Right atrium auricular region (tissue), 2 donors: ENCODE measurements around the gene SORBS1. TPM values are rescaled to one million over a fixed set of nuclear protein-coding genes. Genes with fewer than 3 reads are reported as not detected.

Source experiments
- DNase-seq: peaks from one replicate; pipeline ENCODE4 v3.0.0-alpha.2; 2019; ENCODE audit warnings: low spot score
- H3K27ac ChIP-seq, 2 donors: fragments of 200-600 bp; sonication (generic); 1 replicate in 1 of 2; 2 replicates in 1 of 2; pipeline ENCODE4 v1.5.1; 2016 to 2019
- H3K27me3 ChIP-seq, 2 donors: fragments of 200-600 bp; sonication (generic); one replicate each; pipeline versions ENCODE4 v1.5.1 to v1.6.0; 2017 to 2019
- H3K36me3 ChIP-seq: fragments of 200-600 bp; sonication (generic); one replicate; pipeline ENCODE4 v1.5.1; 2016
- H3K4me1 ChIP-seq, 2 donors: fragments of 200-600 bp; sonication (generic); one replicate each; pipeline versions ENCODE4 v1.5.1 to v1.6.0; 2017 to 2019
- H3K4me3 ChIP-seq, 2 donors: fragments of 200-600 bp; sonication (generic); 1 replicate in 1 of 2; 2 replicates in 1 of 2; pipeline ENCODE4 v1.5.1; 2017 to 2019; ENCODE audit warnings: mild to moderate bottlenecking in 1 of 2, moderate library complexity in 1 of 2
- H3K9me3 ChIP-seq, 2 donors: fragments of 200-600 bp; sonication (generic); one replicate each; pipeline ENCODE4 v1.5.1; 2019
- CTCF ChIP-seq, 2 donors: fragments of 200-600 bp; sonication (generic); IDR thresholded peaks; one replicate each; pipeline ENCODE4 v1.5.1; 2019; ENCODE audit warnings: antibody characterized with exemption in 2 of 2
- total RNA-seq, 2 donors: library from RNA; depleted of rRNA; stranded (reverse); fragments of >200 nt; gene quantifications; one replicate each; pipeline ENCODE4 v1.1.0, GENCODE V29; 2016

The SORBS1 gene
- total RNA-seq, 2 donors from 2014 or later = 742 to 815 TPM

GRCh38 chr10:95300022-95300539 lies 261.1 kb downstream of the SORBS1 start:
- TF ChIP-seq CTCF (IDR thresholded peaks at IDR 0.05) = no peak
- Histone ChIP-seq H3K36me3 (no peaks in the 10 kb centered on the region), H3K4me1 (peaks cover 0 to 14% of the 10 kb centered on the region in 2 donors), H3K4me3 (no peak overlapping the region), H3K27me3 (no peaks in the 10 kb centered on the region), H3K9me3 (no peaks in the 10 kb centered on the region), H3K27ac (no peak overlapping the region)
- no peak for DNase-seq

- Histone ChIP-seq H3K27me3 (no peaks in the 10 kb centered on the region), H3K27ac (no peak overlapping the region), H3K9me3 (no peaks in the 10 kb centered on the region), H3K4me1 (peaks cover 0 to 20% of the 10 kb centered on the region in 2 donors), H3K36me3 (no peaks in the 10 kb centered on the region), H3K4me3 (no peak overlapping the region)
- no peak for DNase-seq
- TF ChIP-seq CTCF (IDR thresholded peaks at IDR 0.05) = no peak
These were observed 263.8 kb downstream of the SORBS1 start for GRCh38 chr10:95297402-95297801.

- Histone ChIP-seq H3K4me1 (peaks cover 0 to 20% of the 10 kb centered on the region in 2 donors), H3K27me3 (no peaks in the 10 kb centered on the region), H3K36me3 (no peaks in the 10 kb centered on the region), H3K27ac (no peak overlapping the region), H3K4me3 (no peak overlapping the region), H3K9me3 (no peaks in the 10 kb centered on the region)
- TF ChIP-seq CTCF (IDR thresholded peaks at IDR 0.05) = no peak
- DNase-seq = no peak
These were observed 264.4 kb downstream of the SORBS1 start for GRCh38 chr10:95296764-95297163.

- TF ChIP-seq CTCF (IDR thresholded peaks at IDR 0.05) = no peak
- Histone ChIP-seq H3K36me3 (no peaks in the 10 kb centered on the region), H3K9me3 (no peaks in the 10 kb centered on the region), H3K4me1 (peaks cover 0 to 23% of the 10 kb centered on the region in 2 donors), H3K27me3 (no peaks in the 10 kb centered on the region), H3K4me3 (peak overlapping the region; percentile 21 to 48), H3K27ac (peak overlapping the region in 1 of 2 donors; percentile 42)
- DNase-seq = no peak
These were observed 266.0 kb downstream of the SORBS1 start for GRCh38 chr10:95295031-95295755.

- Histone ChIP-seq H3K27me3 (no peaks in the 10 kb centered on the region), H3K9me3 (no peaks in the 10 kb centered on the region), H3K36me3 (no peaks in the 10 kb centered on the region), H3K4me1 (peaks cover 0 to 36% of the 10 kb centered on the region in 2 donors), H3K4me3 (no peak overlapping the region), H3K27ac (no peak overlapping the region)
- no peak for DNase-seq
- TF ChIP-seq CTCF (IDR thresholded peaks at IDR 0.05) = no peak
These were observed 267.5 kb downstream of the SORBS1 start for GRCh38 chr10:95293631-95294030.
